ENCODE measurements around the gene DCST2.

Gene DCST2

GRCh38 chr1:155033524-155033923, at the start of gene DCST2, which contains the start of gene DCST1:
Gene DCST2 (minus strand): TSS chr1:155033781. CDS start chr1:155033701, 80 bp downstream.
Gene DCST1 (plus strand): TSS chr1:155033824. CDS start chr1:155034037, 213 bp downstream.
- DNase-seq, result no peak

GRCh38 chr1:155083052-155083541, 49.5 kb upstream of the DCST2 start:
- DNase-seq, result no peak

- DNase-seq, result no peak
Measured at GRCh38 chr1:155082301-155083051, 48.9 kb upstream of the DCST2 start.

- no peak for DNase-seq
Measured at GRCh38 chr1:155081472-155082300, 48.1 kb upstream of the DCST2 start.

GRCh38 chr1:155080312-155081228, 47.0 kb upstream of the DCST2 start:
- peak; percentile 77 for DNase-seq

GRCh38 chr1:155079487-155080311, 46.1 kb upstream of the DCST2 start:
- DNase-seq, result no peak

GRCh38 chr1:155079210-155079486, 45.6 kb upstream of the DCST2 start:
- DNase-seq, result no peak

GRCh38 chr1:155078469-155079209, 45.1 kb upstream of the DCST2 start, which contains the start of gene EFNA3:
Gene EFNA3 (plus strand): TSS chr1:155078837. CDS start chr1:155078942, 105 bp downstream.
- DNase-seq, result peak; percentile 28

GRCh38 chr1:155077758-155078445, 44.3 kb upstream of the DCST2 start:
- no peak for DNase-seq

GRCh38 chr1:155077346-155077745, 43.8 kb upstream of the DCST2 start:
- DNase-seq, result no peak

- no peak for DNase-seq
Measured at GRCh38 chr1:155076371-155076770, 42.8 kb upstream of the DCST2 start.

- DNase-seq, result no peak
Measured at GRCh38 chr1:155075535-155075934, 42.0 kb upstream of the DCST2 start.

GRCh38 chr1:155073377-155074242, 40.0 kb upstream of the DCST2 start:
- no peak for DNase-seq

GRCh38 chr1:155072531-155073289, 39.1 kb upstream of the DCST2 start:
- no peak for DNase-seq

GRCh38 chr1:155071701-155072100, 38.1 kb upstream of the DCST2 start:
- DNase-seq, result no peak

- DNase-seq, result peak; percentile 78
Measured at GRCh38 chr1:155070721-155071569, 37.4 kb upstream of the DCST2 start.

GRCh38 chr1:155070158-155070621, 36.6 kb upstream of the DCST2 start:
- DNase-seq, result peak; percentile 69

Data from DMS79 treated with DMSO at 0.1 percent for 48 hours (cell line).